Loucy (cell line): ENCODE measurements around the gene PODNL1.

Experiments used
- EZH2phosphoT487 ChIP-seq: fragments of 200-600 bp; IDR thresholded peaks from 2 replicates; pipeline ENCODE4 v1.6.1; 2018; ENCODE audit warnings: antibody characterized with exemption, mild to moderate bottlenecking, moderate library complexity, borderline replicate concordance
- TF ChIP-seq, protein P1 (sequence below): fragments of 200-600 bp; sonication (generic); conservative IDR thresholded peaks from 2 replicates; pipeline ENCODE4 v1.5.1; 2014; ENCODE audit warnings: mild to moderate bottlenecking, antibody characterized with exemption, low read length

DNA sequence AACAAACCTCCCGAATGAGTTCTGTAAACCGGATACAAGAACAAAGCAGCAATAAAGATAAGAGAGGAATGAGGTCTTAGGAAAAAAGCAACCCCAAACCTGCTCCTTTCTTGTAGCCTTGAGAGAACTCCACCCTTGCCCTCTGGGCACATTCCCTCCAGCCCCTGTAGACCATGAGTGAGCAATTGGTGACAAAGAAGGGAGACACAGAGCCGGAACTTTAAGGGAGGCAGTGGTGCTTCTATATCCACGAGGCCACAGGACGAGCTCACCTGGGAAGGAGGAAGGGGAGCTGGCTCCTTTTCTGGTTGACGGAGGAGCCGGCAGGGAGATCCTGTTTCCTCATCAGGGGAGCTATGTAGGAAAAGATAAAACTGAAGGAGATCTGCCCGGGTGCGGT is 45.3 kb downstream of the PODNL1 start:
- TF ChIP-seq, protein P1, sequence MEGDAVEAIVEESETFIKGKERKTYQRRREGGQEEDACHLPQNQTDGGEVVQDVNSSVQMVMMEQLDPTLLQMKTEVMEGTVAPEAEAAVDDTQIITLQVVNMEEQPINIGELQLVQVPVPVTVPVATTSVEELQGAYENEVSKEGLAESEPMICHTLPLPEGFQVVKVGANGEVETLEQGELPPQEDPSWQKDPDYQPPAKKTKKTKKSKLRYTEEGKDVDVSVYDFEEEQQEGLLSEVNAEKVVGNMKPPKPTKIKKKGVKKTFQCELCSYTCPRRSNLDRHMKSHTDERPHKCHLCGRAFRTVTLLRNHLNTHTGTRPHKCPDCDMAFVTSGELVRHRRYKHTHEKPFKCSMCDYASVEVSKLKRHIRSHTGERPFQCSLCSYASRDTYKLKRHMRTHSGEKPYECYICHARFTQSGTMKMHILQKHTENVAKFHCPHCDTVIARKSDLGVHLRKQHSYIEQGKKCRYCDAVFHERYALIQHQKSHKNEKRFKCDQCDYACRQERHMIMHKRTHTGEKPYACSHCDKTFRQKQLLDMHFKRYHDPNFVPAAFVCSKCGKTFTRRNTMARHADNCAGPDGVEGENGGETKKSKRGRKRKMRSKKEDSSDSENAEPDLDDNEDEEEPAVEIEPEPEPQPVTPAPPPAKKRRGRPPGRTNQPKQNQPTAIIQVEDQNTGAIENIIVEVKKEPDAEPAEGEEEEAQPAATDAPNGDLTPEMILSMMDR, result no peak
- no peak for TF ChIP-seq EZH2phosphoT487
